HG03159 (cell line): ENCODE data around the gene EMC7.
"Not testable (repeated sequence)": the region's sequence is repeated elsewhere in the genome, so short reads cannot be mapped to it uniquely, and the experiment has no call there.

Experiments used
- ATAC-seq: cut with Tn5 transposase; IDR thresholded peaks from one replicate; pipeline ENCODE4 v1.9.1; 2021; ENCODE audit warnings: mild to moderate bottlenecking, moderate library complexity; ENCODE audit not compliant: unreplicated experiment

EMC7 gene

DNA sequence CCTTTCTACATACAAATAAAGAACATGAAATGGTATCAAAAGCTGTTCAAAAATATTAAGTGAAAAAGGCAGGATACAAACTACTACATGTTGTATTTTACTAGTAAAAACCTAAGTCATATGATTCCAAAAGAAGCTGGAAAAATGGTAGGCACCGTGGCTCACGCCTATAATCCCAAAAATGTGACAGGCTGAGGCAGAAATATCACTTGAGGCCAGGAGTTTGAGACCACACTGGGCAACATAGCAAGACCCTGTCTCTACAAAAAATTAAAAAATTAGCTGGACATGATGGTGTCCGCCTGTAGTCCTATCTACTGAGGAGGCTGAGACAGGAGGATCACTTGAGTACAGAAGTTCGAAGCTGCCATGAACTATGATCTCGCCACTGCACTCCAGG lies 1.7 kb downstream of the EMC7 start:
- no peak for ATAC-seq

DNA sequence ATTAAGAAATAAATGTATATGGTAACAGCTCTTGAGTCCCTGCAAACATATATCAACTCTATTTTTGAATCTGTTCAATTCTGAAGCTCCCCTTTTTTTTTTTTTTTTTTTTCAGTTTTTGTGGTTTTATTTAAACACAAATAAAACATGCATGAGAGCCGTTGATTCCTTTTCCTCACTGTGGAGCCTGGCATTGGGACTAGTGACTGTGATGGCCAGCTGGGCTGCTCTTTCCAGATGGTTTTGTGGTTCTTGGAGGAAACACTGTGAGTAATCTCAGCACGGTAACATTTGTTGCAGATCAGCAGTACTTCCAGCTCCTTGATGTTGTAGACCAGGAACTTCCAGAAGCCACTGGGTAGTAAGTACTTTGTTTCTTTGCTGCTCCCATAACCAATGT lies 15.9 kb downstream of the EMC7 start:
- no peak for ATAC-seq

DNA sequence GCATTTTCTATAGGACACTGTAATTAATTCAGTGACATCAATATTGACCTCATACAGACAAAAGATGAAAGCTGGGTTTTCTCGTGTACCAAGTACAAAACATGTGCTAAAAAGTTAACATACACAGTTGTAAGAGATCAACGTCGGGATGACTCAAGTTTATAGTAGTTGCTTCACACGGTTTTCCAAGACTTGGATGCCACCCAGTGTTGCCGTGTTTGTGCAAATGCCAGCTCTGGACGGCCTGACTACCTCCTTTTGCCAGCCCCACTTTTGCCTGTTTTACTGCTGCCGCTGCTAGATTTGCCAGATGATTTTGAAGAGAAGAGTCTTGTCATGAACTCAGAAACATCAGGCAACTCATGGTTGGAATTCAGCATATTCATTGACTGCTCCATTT lies 17.6 kb downstream of the EMC7 start:
- no peak for ATAC-seq

DNA sequence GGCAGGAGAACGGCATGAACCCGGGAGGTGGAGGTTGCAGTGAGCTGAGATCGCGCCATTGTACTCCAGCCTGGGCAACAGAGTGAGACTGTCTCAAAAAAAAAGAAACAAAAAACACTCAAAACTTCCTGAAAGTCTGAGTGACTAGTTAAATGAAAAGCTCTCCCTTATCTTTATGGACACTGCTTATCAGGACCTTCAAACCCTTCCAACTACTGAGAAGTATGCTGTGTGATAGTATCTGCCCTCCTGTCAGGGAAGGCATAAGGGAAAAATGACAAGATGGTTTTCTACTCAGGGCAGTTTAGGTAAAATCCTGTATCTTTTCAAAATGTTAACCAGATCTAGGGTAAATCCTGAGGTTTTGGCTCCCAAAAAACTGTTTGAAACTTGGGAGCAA lies 21.8 kb downstream of the EMC7 start:
- ATAC-seq, result no peak

DNA sequence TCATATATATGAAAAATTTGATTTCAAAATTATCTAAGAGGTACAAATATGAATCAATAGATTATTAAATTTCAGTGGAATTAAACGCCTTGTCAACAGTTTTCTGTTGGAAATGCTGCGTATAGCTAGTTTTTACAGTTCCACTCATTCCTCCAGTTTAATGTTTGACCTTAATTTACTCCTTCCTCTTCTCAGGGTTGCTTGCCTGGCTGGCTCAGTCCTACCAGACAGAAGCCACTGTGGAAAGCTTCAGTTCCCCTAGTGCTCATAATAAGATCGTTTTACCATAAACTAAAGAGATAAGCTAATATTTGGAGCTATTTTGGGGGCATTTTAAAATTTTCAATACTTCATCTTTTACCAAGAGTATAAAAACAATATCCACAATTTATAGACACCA lies 22.8 kb downstream of the EMC7 start:
- ATAC-seq, result no peak

DNA sequence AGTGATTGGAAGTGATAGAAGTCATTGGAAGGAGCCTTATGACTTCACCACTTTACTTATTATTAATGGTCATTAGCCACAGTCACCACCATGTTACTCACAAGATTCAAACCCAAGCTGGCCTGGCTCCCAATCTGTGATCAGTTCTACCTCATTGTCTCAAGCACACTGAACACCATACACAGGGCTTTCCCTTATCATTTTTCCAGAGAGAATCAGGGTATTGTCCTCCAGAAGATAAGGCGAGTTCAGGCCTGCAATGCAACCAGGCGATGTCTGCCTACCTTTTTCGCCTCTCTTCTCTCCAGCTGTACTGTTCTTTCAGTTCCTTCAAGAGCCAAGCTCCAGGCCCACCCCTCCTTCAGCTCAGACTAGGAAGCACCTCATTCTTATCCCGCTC lies 24.9 kb downstream of the EMC7 start:
- ATAC-seq, result no peak

DNA sequence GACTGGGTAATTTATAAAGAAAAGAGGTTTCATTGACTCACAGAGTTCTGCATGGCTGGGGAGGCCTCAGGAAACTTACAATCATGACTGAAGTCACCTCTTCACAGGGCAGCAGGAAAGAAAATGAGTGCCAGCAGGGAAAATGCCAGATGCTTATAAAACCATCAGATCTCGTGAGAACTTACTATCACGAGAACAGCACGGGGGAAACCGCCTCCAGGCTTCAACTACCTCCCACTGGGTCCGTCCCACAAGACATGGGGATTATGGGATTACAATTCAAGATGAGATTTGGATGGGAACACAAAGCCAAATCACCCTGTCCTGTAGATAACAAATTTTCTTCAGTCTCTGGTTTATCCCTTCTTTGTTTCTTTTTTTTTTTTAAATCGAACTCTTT lies 31.7 kb downstream of the EMC7 start:
- no peak for ATAC-seq

DNA sequence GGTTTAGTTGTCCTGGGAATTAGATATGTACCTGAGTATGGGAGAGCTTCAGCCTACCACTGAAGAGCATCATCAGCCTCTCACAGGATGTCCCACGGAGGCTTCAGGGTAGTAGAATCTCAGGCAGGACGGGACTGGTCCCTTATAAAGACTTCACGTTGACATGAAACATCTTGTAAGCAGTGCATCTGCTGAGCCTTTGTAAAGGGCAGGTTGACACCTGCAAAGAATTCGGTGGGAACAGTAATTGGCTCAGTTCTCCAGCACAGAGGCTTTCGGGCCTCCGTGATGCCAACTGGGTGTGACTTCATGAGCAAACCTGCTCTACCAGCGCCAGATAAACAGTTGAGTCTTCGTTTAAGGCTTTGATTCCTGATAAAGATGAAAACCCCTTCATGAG lies 35.7 kb downstream of the EMC7 start:
- no peak for ATAC-seq

DNA sequence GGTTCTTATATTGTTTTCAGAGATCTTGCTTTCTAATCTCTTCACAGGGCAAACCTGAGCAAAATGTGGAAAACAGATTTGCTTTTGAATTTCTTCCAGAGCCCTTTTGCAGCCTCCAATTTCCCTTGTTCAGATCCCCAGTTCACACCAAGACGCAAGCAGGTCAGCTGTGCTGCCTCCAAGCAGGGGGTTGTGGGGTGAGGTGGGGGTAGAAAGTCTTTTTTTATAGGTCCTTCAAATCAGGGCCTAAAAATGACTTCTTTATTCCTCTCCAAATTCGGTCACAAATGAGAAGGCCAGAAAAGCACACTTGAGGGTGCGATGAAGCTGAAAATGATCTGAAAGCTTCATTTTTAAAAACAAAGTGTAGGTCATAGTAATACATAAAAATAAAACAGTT lies 36.4 kb downstream of the EMC7 start:
- ATAC-seq, result no peak

DNA sequence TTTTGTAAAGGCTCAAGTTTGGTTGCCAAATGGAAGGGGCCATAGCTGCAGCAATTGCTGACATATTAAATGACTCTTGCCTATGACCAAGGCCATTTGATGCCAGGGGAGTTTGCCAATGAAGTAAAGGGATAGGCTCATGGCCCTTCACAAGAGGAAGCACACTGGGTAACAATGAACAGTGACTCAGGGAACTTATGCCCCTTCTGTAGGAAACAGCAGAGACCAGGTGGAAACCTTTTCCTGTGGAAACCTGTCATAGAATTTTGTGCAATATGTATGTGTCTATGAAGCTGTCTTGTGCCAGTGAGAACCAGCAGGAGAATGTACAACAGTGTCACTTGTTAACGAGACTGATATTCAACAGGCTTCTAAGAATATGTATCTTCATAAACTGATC lies 37.2 kb downstream of the EMC7 start:
- ATAC-seq, result no peak

DNA sequence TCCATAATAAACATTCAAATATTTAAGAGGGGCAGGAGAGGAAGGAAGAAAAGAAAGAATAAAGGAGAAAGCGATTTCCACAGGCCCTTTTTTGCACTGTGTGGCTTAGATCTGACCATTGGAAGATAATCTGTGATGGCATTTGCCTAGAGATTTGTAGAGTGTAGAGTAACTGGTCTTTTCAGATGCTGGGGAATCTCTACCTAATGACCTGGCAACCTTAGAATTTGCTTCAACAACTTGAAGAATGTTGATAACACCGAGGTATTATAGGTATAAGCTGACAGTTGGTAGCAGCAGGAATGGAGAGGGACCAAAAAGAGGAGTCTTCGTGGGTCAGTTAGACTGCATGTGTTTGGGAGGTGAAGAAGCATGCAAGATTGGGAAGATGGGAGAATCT lies 41.7 kb downstream of the EMC7 start:
- ATAC-seq, result no peak

DNA sequence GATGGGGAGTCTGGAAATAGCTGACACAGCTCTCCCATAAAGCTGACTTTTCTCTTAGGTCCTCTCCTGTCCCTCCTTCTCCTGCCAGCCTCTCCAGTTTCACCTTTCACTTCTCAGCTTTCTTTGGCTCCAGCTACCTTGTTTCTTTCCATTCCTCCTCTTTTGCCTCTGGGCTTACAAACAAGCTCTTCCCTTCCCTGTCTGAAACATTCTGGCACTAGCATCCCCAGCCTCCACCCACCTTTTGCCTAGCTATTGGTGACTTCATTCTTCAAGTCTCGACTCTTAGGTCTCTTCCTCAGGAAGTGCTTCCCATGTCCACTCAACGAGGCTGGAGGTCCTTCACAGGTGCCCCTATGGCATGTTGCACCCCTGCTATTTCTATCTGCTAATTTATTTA lies 42.2 kb downstream of the EMC7 start:
- ATAC-seq, result no peak

DNA sequence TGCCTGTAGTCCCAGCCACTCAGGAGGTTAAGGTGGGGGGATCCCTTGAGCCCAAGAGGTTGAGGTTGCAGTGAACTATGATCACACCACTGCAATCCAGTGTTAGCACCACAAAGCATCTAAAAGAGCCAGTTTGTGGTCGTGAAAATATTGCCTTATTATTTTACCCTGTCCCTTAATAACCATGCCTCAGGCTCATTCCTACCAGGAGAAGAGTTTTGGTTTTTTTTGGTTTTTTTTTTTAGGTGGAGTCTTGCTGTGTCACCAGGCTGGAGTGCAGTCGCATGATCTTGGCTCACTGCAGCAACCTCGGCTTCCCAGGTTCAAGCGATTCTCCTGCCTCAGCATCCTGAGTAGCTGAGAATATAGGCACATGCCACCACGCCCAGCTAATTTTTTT lies 44.8 kb downstream of the EMC7 start:
- no peak for ATAC-seq

DNA sequence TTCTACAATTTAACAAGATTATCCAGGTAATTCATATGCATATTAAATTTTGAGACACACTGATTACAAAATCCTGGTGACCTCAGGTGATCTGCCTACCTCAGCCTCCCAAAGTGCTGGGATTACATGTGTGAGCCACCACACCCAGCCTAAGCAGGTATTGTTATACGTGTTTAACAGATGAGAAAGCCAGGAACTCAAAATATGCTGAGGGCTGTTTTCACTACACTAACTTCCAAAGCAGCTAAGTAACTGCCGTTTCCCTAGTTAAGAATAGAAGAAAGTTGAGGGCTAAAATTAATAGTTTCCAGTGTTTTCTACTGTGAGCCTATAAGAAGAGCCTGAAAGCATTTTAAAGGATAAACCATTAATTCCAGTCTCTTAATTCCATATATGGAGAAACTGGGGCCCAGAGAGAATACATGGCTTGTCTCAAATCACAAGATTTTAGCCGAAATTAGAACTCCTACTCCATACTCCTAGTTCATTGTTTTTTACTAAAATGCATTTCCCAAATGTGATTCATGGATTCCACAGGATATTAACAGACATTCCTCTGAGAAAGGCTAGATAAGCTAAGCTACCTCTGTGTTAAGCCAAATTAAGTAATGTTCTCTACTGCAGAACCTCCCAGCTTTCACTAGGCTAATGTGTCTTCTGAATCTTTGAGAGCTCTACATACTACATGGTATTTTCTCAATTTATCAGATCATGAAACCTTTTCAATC lies 45.6 kb downstream of the EMC7 start:
- ATAC-seq, result no peak

DNA sequence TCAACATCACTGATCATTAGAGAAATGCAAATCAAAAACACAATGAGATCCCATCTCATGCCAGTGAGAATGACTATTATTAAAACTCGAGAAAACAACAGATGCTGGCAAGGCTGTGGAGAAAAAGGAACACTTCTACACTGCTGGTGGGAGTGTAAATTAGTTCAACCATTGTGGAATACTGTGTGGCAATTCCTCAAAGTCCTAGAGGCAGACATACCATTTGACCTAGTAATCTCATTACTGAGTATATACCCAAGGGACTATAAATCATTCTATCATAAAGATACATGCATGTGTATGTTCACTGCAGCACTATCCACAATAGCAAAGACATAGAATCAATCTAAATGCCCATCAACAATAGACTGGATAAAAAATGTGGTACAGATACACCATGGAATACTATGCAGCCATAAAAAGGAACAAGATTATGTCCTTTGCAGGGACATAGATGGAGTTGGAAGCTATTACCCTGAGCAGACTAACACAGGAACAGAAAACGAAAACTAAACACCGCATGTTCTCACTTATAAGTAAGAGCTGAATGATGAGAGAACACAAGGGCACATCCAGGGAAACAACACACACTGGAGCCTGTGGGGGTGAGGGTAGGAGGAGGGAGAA lies 47.5 kb downstream of the EMC7 start:
- ATAC-seq, result no peak

DNA sequence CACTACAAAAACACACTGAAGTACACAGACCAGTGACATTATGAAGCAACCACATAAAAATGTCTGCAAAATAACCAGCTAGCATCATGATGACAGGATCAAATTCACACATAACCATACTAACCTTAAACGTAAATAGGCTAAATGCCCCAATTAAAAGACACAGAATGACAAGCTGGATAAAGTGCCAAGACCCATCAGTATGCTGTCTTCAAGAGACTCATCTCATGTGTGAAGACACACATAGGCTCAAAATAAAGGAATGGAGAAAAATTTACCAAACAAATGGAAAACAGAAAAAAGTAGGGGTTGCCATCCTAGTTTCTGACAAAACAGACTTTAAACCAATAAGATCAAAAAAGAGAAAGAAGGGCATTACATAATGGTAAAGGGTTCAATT lies 51.3 kb downstream of the EMC7 start:
- ATAC-seq, result not testable (repeated sequence)

DNA sequence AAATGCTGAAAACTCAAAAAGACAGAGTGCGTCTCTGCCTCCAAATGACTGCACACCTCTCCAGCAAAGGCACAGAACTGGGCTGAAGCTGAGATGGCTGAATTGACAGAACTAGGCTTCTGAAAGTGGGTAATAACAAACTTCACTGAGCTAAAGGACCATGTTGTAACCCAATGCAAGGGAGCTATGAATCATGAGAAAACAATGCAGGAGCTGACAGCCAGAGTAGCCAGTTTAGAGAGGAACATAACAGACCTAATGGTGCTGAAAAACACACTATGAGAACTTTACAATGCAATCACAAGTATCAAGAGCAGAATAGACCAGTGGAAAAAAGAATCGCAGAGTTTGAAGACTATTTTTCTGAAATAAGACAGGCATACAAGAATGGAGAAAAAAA lies 52.5 kb downstream of the EMC7 start:
- no peak for ATAC-seq

DNA sequence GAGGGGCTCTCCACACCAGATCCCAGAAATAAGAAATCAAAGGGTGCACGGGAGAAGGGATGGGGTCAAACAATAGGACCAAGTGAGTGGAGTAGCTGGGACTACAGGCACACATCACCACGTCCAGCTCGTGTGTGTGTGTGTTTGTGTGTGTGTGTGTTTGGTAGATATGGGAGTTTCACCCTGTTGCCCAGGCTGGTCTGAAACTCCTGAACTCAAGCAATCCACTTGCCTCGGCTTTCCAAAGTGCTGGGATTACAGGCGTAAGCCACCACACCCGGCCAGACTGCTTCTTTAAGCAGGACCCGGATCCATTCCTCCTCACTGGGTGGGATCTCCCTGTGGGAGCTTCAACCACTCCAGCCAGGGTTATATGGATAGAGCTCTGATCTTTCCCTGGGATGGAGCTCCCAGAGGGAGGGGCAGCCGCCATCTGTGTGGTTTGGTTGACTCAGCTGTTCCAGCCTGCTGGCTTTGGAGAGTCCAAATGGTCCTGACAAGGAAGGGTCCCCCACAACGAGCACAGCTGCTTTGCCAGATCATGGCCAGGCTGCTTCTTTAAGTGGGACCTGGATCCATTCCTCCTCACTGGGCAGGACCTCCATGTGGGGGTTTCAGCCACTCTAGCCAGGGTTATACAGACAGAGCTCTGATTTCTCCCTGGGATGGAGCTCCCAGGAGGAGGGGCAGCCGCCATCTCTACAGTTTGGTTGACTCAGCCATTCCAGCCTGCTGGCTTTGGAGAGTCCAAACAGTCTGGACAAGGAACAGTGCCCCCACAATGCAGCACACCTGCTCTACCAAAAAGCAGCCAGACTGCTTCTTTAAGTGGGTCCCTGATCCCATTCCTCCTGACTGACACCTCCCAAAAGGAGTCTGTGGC lies 53.5 kb downstream of the EMC7 start:
- no peak for ATAC-seq

DNA sequence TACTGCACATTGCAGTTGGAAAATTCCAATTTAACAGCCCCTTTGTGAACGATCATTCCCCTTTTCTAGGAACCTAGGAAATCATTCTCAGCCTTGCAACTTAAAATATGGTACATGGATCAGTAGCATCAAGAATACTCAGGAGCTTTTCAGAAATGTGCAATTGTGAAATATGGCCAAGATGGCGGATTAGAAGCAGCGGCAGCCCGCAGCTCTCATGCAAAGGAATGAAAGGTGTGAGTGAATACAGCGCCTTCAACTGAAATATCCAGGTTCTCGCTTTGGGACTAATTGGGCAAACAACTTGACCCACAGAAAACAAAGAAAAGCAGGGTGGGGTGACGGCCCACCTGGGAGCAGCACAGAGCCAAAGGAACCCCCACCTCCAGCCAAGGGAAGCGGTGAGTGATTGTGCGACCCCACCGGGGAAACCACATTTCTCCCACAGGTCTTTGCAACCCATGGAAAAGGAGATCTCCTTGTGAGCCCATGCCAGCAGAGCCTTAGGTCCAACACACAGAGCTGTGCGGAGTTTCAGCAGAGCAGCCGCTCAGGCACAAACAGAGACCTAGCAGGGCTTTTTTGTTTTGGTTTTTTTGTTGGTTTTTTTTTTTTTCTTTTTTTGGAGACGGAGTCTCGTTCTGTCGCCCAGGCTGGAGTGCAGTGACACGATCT lies 55.1 kb downstream of the EMC7 start:
- ATAC-seq, result no peak

DNA sequence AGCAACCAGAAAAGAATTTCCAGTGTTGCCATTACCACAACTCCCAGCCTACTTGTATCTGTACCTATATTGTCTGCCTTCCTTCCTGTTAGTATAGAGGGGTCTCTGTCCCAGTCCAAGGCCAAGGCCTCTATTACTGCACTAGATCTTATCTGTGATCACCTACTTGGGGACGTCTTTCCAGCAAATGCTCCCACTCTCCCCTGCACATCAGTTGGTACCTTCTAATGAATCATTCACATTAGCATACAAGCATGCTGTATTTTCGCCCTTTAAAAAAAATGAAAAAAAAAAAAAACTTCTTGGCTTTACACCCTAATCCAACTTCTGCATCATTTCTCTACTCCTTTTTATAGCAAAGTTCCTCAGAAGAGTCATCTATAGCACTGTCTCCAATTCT lies 57.8 kb downstream of the EMC7 start:
- no peak for ATAC-seq

DNA sequence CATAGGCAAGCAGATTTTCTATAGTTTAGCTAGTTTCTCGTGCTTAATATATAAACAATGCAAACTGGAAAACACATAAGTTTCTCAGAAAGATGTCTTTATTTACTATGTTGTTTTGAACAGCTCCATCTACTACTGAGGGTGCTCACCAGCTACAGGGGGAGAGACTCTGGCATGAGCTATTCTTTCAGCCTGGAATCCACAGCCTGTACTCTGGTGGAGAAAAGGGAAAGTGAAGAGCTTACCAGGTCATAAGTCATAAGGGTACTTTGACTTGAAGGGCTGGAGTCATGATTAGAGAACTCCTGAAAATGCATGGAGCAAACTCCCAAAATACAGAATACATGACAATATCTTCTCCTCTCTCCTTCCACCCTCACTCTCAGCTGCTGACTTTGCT lies 58.3 kb downstream of the EMC7 start:
- no peak for ATAC-seq

DNA sequence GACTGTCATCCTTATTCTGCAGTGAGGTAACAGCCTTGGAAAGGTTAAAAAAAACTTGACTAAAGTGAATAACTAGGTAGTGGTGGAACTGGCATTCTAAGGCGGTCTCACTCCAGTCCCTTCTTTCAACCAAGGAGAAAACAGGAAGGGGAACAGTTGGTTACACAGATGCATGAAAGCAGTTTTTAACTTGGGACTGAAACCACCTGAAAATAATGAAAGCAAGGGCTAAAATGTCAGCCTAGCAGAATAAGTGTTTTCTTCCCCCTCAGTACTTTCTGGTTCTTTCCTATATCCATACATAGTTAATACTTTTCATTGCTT lies 61.9 kb downstream of the EMC7 start:
- ATAC-seq, result peak; percentile 7
